Activated effector memory CD4-positive, alpha-beta T cell treated with anti-CD3 and anti-CD28 coated beads, Interleukin-2, amount 50 U/mL, for 16 hours (primary cell): ENCODE results near the gene ACE.

Source experiments
- DNase-seq: peaks from one replicate; pipeline ENCODE4 v3.0.0-alpha.2; 2020

The ACE gene

DNA sequence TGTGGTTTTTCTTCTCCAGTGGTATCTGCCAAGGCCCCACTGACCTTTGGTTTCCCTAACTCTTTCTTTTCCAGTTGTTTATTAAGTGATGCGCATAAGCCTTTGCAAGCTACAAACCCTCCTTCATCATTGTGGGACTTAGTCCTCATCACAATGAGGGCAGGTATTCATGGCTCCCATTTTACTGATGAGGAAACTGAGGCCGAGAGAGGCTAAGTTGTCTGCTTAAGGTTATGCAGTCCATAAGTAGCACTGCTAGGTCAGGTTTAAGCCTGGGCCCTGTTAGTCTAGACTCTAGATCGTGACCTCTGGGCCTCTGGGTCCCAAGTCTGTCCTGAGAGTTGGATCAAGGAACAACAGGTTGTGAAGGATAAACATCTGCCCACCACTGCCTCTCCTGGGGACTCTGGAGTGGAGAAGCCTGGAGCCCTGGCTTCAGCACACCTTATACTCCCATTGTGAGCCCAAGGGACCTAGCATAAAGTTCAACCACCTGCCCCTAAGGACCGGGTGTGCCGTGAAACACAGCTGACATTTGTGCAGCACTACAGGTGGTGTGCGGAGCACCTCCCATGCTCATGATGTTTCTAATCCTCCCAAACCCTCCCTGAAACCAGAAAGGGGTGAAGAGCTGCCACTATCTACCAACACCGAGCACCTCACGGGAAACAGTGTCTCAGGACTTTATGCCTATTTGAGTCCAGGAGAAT lies 41.1 kb downstream of the ACE start:
- DNase-seq = no peak

DNA sequence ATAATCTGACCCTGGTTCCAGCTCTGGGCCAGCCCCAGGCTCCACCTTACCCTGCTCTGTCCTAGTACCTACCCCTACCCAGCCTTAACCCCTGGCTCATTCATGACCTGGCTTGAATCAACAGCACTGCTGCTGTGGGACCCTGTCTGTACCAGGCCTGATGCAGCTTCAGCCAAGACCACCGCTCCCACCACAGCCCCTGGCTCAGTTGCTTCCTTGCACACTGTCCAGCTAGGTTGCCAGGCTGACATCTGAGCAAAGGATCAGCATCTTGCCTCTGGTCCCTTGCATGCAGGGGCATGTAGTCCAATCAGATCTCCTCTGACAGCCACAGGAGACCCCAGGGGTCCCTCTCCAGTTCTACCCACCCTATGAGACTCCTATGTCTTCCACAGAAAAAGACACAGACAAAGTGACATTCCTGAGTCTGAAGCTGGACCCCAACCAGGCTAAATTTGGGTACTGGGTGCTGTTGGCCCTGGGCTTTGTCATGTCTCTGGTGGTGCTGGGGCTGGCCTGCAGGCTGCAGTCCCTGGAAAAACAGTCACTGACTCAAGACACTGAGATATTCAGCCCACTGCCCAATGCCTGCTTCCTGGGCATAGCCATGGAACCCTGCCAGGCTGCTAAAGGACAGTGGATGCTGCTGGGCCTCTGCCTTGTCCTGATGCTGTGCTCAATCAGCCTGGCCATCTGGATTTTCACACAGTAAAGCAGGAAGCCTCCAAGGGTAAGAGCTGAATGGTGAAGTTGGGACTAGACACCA lies 42.4 kb downstream of the ACE start:
- no peak for DNase-seq

DNA sequence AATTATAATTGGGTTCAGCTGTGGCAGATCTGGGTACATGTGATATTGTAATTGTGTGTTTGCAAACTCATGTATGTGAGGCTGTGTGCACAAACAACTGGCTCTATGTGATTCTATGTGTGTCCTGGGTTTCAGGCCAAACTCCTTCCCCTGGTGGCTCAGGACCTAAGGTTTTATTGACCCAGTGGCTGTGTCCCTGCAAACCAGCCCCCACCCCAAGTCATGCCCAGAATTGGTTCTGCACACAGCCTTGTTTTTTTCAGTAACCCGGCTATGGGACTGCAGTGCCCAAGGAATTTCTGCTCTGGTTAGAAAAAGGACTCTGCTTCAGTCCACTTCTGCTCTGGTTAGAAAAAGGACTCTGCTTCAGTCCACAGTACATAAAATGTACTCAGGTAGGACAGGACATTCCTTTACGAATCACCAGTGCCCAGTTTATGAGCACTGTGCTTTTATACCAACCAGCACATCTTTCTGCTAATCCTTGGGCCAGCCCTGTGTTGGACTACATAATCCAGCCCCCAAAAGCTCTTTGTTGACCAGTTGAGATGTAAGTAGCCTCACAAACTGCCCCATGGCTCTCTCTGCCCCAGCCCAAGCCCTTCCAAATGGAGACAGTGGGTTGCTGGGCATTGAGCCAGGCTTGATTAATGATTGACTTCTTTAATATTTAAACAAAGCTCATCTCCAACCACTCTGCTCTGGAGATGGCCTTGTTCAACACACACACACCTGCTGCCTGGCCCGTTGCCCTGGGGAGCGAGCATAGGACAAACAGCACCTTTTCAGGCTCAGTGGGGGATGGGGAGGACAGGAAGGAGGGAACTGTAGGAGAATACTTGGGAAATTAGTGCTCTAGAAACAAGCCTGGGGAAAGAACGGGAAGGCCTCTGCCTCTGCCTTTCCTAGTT lies 43.4 kb downstream of the ACE start:
- DNase-seq = no peak

DNA sequence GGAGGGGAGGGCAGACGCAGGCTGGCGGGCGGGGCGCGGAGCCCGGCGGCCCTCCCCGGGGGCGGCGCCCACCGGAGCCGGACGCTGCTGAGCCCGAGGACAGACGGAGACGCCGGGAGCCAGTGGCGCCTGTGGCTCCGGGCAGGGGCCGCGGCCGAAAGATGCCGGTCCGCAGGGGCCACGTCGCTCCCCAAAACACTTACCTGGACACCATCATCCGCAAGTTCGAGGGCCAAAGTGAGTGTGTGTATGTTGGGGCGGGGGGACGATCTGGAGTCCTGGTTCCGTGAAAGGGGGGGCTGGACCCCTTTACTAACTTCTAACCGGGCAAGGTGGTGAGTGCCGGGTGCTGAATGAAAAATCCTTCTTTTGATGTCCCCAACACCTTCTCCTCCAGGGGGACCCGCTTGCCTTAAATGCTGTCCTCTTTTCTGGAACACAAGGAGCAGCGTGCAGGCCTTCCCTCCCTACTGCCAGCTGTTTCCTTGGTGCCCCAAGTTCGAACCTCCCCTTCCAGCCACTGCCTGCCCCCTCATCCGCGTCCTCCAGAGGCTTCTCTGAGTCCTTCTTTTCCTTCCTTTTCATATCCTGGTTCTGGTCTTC lies 46.5 kb downstream of the ACE start, which contains the start of gene KCNH6:
Gene KCNH6, plus strand, starts transcription at position 106 of the 603 bp plus-strand sequence. Its CDS starts 56 bp downstream, at position 162.
- no peak for DNase-seq

DNA sequence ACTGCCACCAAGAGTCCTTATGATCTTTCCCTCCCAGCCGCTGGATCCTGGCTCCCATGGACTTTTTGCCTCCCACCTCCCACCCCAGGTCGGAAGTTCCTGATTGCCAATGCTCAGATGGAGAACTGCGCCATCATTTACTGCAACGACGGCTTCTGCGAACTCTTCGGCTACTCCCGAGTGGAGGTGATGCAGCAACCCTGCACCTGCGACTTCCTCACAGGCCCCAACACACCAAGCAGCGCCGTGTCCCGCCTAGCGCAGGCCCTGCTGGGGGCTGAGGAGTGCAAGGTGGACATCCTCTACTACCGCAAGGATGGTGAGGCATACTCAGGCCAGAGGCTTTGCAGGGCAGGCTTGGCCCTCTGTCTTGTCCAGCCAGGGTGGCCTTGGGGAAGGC lies 47.2 kb downstream of the ACE start:
- no peak for DNase-seq

DNA sequence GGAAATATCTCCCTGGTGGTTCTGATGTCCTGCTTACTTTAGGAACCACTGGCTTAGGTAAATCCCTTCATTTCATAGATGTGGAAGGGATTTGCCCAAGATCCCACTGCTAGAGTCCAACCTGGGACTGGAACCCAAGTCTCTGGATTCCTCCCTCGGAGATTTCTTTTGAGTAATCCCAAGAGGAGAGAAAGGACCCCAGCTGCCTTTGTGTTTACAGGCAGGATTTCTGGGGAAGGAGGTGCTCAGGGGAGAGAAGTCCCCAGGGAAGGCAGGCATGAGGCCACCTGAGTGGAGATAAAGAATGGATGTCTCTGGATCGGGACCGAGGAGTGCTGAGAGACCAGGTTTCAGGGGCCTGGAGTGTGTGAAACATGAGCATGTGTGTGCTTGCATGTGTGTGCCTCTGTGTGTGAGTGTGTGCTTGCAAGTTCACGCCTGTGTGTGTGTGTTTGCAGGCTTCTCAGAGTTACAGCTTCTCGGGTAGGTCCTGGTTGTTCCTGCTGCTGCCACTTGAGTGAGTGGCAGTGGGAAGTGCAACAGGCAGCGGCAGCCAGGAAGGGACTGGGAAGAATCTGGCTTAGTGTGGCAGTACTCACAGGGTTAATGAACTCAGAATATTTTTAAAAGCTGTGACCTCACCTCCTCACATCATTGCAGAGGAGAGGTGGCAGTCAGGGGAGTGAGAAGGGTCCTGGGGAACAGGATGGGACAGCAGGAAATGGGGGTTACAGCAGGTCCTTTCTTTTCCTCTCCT lies 48.5 kb downstream of the ACE start:
- DNase-seq = no peak

DNA sequence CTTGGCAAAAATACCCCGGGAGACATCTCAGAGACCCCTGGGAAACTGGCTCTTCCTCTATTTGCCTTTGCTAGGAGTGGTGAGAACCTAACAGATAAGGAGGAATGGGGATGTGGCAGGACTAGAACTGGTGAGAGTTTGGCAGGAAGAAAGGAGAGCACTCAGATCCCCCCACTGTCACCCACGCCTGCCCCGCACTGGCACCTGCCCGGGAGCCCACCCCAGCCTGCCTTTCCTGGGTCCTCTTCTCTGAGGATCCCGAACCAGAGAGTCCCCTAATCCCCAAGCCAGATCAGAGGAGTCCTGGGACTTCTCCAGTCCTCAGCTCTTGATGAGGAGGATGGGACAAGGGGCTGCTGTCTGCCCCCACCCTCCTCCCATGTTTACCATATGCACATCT lies 50.0 kb downstream of the ACE start:
- no peak for DNase-seq

DNA sequence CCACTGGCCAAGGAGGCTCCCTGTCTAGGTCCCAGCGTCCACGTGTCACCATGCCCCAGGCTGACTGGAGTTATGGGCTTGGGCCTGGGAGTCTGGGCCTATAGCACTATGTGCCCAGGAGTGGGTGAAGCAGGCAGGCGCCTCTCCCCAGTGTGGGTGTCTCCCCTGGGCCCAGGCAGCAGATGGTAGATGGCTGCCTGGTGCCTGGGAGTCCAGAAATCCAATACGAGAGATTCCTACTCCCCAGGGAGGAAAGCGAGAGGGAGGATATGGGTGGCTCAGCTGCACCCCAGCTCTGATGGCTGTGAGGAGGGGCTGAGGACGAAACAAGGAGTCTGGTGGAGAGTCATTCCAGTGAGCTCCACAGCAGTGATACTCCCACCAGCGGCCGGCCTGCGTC lies 51.3 kb downstream of the ACE start:
- DNase-seq = no peak

DNA sequence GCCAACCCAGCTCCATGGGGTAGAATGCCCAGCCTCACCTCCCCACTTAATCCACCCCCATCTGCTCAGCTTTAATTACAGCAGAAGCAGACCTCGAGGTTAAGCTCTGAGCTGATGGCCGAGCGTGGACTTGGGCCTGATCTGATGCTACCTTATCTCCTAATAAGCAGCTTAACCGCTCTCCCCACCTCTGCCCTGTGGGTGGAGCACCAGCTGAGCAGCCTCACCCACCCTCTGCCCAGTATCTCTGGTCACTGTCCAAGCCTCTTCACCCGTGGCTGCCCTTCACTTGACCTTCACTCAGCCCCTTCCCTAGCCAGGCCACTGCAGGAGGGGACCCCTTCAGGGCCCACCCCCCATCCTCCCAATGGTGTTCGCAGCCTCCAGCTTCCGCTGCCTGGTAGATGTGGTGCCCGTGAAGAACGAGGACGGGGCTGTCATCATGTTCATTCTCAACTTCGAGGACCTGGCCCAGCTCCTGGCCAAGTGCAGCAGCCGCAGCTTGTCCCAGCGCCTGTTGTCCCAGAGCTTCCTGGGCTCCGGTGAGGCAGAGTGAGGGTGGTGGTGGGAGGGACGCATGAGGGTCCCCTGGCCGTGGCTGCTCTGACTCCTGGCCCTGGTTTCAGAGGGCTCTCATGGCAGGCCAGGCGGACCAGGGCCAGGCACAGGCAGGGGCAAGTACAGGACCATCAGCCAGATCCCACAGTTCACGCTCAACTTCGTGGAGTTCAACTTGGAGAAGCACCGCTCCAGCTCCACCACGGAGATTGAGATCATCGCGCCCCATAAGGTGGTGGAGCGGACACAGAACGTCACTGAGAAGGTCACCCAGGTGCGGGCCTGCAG lies 53.1 kb downstream of the ACE start:
- no peak for DNase-seq

DNA sequence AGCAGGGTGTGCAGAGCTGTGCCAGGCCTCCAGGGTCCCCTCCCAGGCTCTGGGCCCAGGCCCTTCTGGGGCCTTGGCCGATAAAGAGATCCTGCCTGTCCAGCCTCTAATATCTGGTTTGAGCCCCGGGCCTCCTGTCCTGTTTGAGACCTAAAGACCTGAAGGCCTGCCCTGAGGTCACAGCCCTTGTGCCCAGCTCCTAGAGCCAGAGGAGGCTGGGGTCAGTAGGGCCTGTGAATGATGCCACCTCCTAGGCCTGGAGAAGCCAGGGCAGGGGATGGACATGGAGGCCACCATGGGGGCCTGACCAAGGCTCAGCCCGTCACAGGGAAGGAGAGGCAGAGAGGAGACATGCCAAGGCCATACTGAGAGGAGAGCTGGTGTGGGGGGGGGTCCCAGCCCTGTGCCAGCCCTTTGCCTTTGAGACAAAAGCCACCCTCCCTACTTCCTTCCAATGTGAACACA lies 53.7 kb downstream of the ACE start:
- no peak for DNase-seq

DNA sequence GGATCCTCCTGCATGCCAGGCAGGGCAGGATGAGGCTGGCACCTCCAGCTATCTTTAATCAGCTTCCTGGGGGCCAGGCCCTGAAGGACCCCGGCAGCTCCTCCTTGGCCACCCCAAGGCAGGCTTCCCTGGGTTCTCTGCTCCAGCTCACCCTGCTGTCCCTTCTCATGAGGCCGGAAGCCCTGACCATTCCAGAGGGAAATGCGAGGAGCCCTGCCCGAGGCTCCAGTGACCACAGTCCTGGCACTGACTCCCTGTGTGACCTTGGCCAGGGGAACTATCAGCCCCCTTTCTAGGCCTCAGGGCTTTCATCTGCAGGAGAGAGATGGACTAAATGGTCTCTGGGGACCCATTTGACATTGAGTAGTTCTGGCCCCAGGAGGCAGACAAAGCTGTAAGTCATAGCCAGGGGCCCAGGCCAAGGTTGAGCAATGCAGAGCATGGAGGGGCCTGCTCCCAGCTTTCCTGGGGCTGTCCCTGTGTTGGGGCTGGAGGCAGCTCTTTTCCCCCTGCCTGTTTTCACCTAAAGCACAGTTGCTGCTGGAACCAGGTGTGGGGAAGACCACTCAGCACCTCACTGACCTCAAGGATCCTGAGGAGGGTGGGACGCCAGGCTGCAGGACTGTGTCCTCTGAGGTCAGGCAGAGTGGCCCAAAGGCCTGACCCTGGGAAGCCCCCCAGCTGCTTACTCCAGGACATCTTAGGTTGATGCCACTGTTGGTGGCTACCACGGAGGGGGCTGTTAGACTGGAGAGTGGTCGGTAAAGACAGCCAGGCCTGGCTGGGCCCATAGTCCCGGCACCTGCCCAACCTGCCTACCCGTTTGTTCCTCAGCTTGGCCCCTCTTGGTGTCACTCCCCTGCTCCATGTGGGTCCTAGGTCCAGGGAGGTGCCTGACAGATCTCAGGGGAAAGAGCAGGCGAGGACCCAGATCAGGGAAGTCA lies 54.4 kb downstream of the ACE start:
- DNase-seq = no peak

DNA sequence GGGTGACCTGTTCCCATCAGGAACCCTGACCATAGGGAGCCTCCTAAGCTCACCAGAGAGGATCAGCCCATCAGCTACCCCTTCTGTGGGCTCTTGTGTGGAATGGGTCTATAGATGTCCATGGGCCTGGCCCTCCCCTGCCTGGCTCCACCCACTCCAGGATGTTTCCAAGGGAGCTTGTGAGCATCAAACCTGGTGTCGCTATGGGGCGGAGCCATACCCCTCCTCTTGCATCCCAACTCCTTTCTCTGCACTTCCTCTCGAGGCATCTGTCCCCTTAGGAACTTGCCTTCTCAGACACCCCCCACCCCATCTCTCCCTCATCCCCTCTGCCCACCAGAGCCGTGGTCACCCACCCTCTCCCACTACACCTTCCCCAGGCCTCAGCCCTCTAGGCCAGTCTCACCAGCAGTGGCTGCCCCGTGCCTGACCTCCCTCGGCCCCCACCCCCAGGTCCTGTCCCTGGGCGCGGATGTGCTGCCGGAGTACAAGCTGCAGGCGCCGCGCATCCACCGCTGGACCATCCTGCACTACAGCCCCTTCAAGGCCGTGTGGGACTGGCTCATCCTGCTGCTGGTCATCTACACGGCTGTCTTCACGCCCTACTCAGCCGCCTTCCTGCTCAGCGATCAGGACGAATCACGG lies 56.7 kb downstream of the ACE start:
- no peak for DNase-seq

DNA sequence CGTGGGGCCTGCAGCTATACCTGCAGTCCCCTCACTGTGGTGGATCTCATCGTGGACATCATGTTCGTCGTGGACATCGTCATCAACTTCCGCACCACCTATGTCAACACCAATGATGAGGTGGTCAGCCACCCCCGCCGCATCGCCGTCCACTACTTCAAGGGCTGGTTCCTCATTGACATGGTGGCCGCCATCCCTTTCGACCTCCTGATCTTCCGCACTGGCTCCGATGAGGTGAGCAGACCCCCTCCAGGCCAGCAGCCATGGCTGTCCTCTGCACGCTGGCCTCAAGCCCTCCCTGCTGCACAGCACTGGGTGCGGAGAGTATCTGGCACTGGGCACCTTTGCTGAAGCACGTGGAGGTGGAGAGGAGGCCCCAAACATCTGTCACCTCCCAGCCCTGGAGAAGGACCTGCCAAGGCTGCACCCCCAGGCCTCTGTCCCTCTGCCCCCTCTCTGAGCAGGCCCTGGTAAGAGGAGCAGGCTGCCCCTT lies 57.3 kb downstream of the ACE start:
- no peak for DNase-seq

DNA sequence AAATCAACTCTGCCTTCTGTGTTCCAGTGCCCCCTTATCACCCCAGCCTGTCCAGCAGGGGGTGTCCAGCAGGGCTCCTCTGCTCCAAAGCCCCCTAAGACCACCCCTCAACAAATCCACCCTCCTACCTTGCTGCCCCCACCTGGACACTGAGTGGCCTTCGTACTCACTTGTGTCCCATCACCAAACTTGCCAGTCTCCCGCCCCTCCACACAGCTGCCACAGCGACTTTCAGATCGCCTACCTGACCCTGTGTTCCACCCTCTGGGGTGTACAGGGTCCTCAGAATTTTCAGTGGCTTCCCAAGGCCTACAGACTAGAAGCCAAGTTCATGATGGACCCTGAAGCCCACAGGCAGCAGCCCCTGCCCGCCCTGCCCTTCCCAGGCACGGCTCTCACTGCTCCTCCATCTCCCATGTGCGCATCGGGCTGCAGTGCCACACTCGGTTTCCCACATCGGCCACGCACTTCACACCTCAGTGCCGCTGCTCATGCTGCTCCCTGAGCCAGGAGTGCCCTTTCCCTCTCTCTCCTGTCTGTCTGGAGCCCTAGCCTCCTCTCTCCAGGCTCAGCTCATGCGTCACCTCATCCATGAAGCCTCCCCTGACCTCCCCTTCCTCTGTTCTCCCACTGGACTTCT lies 58.1 kb downstream of the ACE start:
- no peak for DNase-seq

DNA sequence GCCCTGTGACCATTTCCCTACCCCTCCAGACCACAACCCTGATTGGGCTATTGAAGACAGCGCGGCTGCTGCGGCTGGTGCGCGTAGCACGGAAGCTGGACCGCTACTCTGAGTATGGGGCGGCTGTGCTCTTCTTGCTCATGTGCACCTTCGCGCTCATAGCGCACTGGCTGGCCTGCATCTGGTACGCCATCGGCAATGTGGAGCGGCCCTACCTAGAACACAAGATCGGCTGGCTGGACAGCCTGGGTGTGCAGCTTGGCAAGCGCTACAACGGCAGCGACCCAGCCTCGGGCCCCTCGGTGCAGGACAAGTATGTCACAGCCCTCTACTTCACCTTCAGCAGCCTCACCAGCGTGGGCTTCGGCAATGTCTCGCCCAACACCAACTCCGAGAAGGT lies 58.8 kb downstream of the ACE start:
- DNase-seq = no peak

DNA sequence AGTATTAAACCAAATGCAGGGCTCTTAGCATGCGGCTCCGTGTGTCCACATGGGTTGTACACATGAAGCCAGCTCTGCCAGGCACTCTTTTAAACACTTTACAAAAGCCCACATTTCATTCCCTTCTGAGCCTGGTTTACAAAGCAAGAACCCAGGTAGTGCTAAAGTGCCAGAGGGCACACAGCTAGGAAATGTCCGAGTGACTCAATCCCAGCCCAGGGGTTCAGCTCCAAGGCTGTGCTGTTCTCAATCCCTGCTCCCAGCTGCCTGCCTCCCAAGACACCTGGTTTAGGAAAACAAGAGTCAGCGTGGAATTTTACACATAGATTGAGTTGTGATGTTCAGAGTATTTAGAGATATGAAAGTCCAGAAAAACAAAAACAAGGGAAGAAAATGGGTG lies 60.1 kb downstream of the ACE start:
- no peak for DNase-seq

DNA sequence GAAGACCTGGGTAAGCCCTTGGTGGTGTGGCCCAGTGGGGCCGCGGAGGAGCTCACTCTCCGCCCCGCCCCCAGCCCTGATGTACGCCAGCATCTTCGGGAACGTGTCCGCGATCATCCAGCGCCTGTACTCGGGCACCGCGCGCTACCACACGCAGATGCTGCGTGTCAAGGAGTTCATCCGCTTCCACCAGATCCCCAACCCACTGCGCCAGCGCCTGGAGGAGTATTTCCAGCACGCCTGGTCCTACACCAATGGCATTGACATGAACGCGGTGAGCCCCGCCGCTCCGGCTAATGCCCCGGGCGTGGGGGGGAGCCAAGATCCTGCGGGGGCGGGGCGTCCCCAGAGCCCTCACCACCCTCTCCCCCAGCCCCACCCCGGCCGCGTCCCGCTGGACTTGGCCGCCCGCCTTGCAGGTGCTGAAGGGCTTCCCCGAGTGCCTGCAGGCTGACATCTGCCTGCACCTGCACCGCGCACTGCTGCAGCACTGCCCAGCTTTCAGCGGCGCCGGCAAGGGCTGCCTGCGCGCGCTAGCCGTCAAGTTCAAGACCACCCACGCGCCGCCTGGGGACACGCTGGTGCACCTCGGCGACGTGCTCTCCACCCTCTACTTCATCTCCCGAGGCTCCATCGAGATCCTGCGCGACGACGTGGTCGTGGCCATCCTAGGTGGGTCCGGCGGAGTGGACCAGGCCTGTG lies 61.3 kb downstream of the ACE start:
- no peak for DNase-seq
